Adrenal gland (tissue), 12 donors: Measurements from ENCODE around the gene GMDS. TPM values are rescaled to one million over a fixed set of nuclear protein-coding genes. Genes with fewer than 3 reads are reported as not detected.

Source experiments
- DNase-seq, 7 donors: peaks; one replicate each; pipeline ENCODE4 v3.0.0-alpha.2; 2019 to 2020
- H3K27ac ChIP-seq, 5 donors: fragments of 200-600 bp; sonication (generic) in 4 of 5; 1 replicate in 3 of 5; 2 replicates in 2 of 5; pipeline versions ENCODE4 v1.5.1 to v1.8.0; 2016 to 2020; ENCODE audit warnings: mild to moderate bottlenecking in 1 of 5
- H3K27me3 ChIP-seq: fragments of 200-600 bp; 2 replicates; pipeline ENCODE4 v1.8.0; 2021
- H3K36me3 ChIP-seq, 2 donors: fragments of 200-600 bp; replicated peaks in 1 of 2; 1 replicate in 1 of 2; 2 replicates in 1 of 2; pipeline versions ENCODE4 v1.5.1 to v1.8.0; 2018 to 2022
- H3K4me1 ChIP-seq, 2 donors: fragments of 200-600 bp; replicated peaks in 1 of 2; 1 replicate in 1 of 2; 2 replicates in 1 of 2; pipeline versions ENCODE4 v1.5.1 to v1.8.0; 2018 to 2021
- H3K4me3 ChIP-seq, 4 donors: fragments of 200-600 bp; sonication (generic) in 3 of 4; one replicate each; pipeline ENCODE4 v1.5.1; 2016 to 2018
- H3K9me3 ChIP-seq, 3 donors: fragments of 200-600 bp; sonication (generic) in 1 of 3; replicated peaks in 1 of 3; 1 replicate in 2 of 3; 2 replicates in 1 of 3; pipeline versions ENCODE4 v1.5.1 to v1.8.0; 2016 to 2021
- CTCF ChIP-seq, 6 experiments: fragments of 450-650 bp in 4 of 6; fragments of 200-600 bp in 2 of 6; sonication (generic) in 1 of 6; IDR thresholded peaks; 1 replicate in 5 of 6; 2 replicates in 1 of 6; pipeline versions ENCODE4 v1.5.1 to v1.8.0; 2016 to 2021; ENCODE audit warnings: antibody characterized with exemption in 6 of 6, mild to moderate bottlenecking in 2 of 6, moderate library complexity in 1 of 6
- POLR2A ChIP-seq, 2 donors: fragments of 450-650 bp; IDR thresholded peaks; one replicate each; pipeline ENCODE4 v1.6.1; 2017; ENCODE audit warnings: antibody characterized with exemption in 2 of 2, mild to moderate bottlenecking in 2 of 2, moderate library complexity in 1 of 2
- WGBS, 4 donors: extraction: QIAGEN DNeasy Blood & Tissue Kit in 2 of 4; methylation state at CpG; one replicate each; pipeline versions ENCODE4 v1.1.5 to v1.1.7; 2013 to 2017; 5-methylcytosine and 5-hydroxymethylcytosine counted together
- intact Hi-C, 2 donors: fragments of 100-400 bp; cut with DNase I; formaldehyde crosslinking; loops; one replicate each; pipeline versions ENCODE4 v1.14.1 to v1.15.0; 2022 to 2023
- polyA plus RNA-seq, 3 donors: library from polyadenylated mRNA; stranded (reverse); fragments of 200-250 nt in 2 of 3; fragments of 350-450 nt in 1 of 3; fragmentation: Illumina TruSeq in 1 of 3; extraction: RNeasy Lipid Tissue Mini Kit (QIAGEN cat#74804) in 1 of 3; gene quantifications; one replicate each; pipeline ENCODE4 v1.2.3, GENCODE V29; 2013 to 2014
- total RNA-seq, 9 donors: library from RNA; depleted of rRNA in 4 of 9; stranded (reverse); fragments of >200 nt in 4 of 9; fragments of 120-200 nt in 1 of 9; fragmentation: NEBNext Ultra II Directional in 1 of 9; extraction: Animal tissue kit (Norgen Biotek cat#: 25700) in 1 of 9; gene quantifications; one replicate each; pipeline versions ENCODE4 v1.1.0 to v1.2.4, GENCODE V29; 2013 to 2023
- donor health status: healthy with polysubstance abuse.
- donor health status: Bipolar disorder and iron deficiency.
- donor health status: DM: yes; HTN: yes; CAD: no.
- donor health status: DM: no; HTN: no; CAD: no.
- donor health status: DM: no; HTN: no; CAD: no.
- donor health status: DM: yes; HTN: yes; CAD: no.

The GMDS gene
- total and polyA plus RNA-seq, 12 donors = 8.5 to 39.2 (median 15.2) TPM

- H3K27ac ChIP-seq = no peak overlapping the region
- intact Hi-C loops = no loop called here
- TF ChIP-seq POLR2A (IDR thresholded peaks at IDR 0.05) (no peak), CTCF (IDR thresholded peaks at IDR 0.05) (no peak)
Measured at GRCh38 chr6:2242311-2242710, 3.1 kb downstream of the GMDS start.

GRCh38 chr6:2240961-2241360 lies 4.4 kb downstream of the GMDS start:
- H3K27me3 ChIP-seq = no peaks in the 10 kb centered on the region
- no peak overlapping the region for H3K27ac ChIP-seq
- TF ChIP-seq POLR2A (IDR thresholded peaks at IDR 0.05) (no peak), CTCF (IDR thresholded peaks at IDR 0.05) (no peak)
- DNase-seq = no peak
- H3K4me1 ChIP-seq = no peaks in the 10 kb centered on the region
- WGBS, 4 donors = 89 to 93% (median 91%) methylated on average over 6 of the region's 6 CpGs
- H3K4me3 ChIP-seq = no peak overlapping the region
- no peaks in the 10 kb centered on the region for H3K9me3 ChIP-seq
- no peaks in the 10 kb centered on the region for H3K36me3 ChIP-seq
- intact Hi-C loops = no loop called here

More at GRCh38 chr6:2242311-2242710, 3.1 kb downstream of the GMDS start:
- Histone ChIP-seq H3K36me3 (no peaks in the 10 kb centered on the region), H3K4me1 (peaks cover 0 to 6% of the 10 kb centered on the region in 2 donors), H3K9me3 (no peaks in the 10 kb centered on the region), H3K4me3 (no peak overlapping the region), H3K27me3 (no peaks in the 10 kb centered on the region)
- WGBS, 4 donors = 86 to 96% (median 94%) methylated on average over 4 of the region's 4 CpGs
- DNase-seq = no peak

GRCh38 chr6:2237001-2237400 lies 8.4 kb downstream of the GMDS start:
- WGBS, 4 donors = 77 to 88% (median 83%) methylated on average over 1 of the region's 1 CpG
- Histone ChIP-seq H3K27me3 (no peaks in the 10 kb centered on the region), H3K9me3 (no peaks in the 10 kb centered on the region), H3K4me1 (no peaks in the 10 kb centered on the region), H3K36me3 (no peaks in the 10 kb centered on the region), H3K27ac (no peak overlapping the region), H3K4me3 (no peak overlapping the region)
- no peak for DNase-seq
- intact Hi-C loops = no loop called here
- no peak for TF ChIP-seq CTCF (IDR thresholded peaks at IDR 0.05)
- TF ChIP-seq POLR2A (IDR thresholded peaks at IDR 0.05) = no peak

GRCh38 chr6:2235777-2236495 lies 9.5 kb downstream of the GMDS start:
- DNase-seq = no peak

More at GRCh38 chr6:2235777-2236495, 9.5 kb downstream of the GMDS start:
- TF ChIP-seq CTCF (IDR thresholded peaks at IDR 0.05) (no peak), POLR2A (IDR thresholded peaks at IDR 0.05) (no peak)
- Histone ChIP-seq H3K27me3 (no peaks in the 10 kb centered on the region), H3K9me3 (no peaks in the 10 kb centered on the region), H3K4me3 (no peak overlapping the region), H3K27ac (no peak overlapping the region), H3K4me1 (no peaks in the 10 kb centered on the region), H3K36me3 (no peaks in the 10 kb centered on the region)
- WGBS, 4 donors = 76 to 88% (median 85%) methylated on average over 2 of the region's 2 CpGs
- intact Hi-C loops = no loop called here
